Hematopoietic multipotent progenitor cell treated with erythropoietin and hydrocortisone succinate and interleukin-3 and kit ligand, for 15 days (in vitro differentiated cells): ENCODE results near the gene CAPZA1.
"Not testable (repeated sequence)": the region's sequence is repeated elsewhere in the genome, so short reads cannot be mapped to it uniquely, and the experiment has no call there.

Experiments
- DNase-seq: peaks from one replicate; pipeline ENCODE4 v3.0.0-alpha.2; 2015; ENCODE audit warnings: low spot score

Gene CAPZA1

DNA sequence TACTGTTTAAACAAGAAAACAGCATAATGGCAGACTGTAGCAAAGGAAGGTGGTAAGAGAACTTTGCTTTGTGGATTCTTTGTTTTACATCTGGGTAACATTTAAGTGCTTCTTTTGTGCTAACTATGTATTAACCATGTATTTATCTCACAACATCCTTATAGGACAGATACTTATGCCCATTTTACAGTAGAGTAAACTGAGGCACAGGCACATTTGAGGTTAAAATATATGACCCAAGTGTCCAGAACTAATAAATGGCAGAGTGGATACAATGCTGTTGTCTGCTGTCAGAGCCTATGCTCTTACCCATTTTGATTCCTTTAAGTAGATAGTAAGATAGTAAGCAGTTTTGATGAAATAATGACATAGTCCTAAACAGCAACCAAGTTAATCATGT is 7.3 kb downstream of the CAPZA1 start:
- no peak for DNase-seq

DNA sequence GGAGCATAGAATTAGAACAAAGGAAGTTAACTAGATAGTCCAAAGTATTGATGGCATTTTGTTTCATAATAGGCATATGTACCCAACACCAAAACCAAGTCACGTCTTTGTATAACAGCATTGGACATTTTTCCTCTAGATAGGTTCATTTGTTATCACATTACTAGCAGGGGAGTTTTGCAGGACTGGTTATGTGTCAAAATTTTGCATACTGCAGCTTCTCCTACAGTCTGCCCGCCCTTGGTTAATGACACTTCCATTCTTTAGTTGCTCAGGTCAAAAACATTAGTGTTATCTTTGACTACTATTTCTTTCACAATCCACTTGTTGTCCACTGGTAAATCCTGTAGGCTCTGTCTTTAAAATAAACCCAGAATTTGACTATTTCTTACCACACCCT is 8.9 kb downstream of the CAPZA1 start:
- no peak for DNase-seq

DNA sequence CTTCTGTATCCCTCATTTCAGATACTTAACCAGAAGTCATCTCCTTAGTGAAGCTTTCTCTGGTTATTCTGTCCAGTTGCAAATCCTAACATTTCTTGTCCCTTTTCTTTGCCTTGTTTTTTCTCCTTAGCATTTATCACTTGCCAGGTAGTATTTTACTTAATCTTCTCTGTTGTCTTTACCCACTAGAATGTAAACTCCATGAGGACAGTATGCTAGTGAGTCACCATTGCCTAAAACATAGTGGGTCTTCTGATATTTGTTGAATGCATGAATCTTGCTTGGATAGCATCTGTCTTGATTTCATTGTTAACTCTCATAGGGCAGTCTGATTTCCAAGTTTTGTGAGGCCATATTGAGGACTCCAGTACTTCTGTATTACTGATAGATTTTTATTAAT is 9.6 kb downstream of the CAPZA1 start:
- no peak for DNase-seq

GRCh38 chr1:112633628-112634027 is 14.0 kb downstream of the CAPZA1 start:
- DNase-seq, result no peak

- no peak for DNase-seq
Measured at GRCh38 chr1:112634367-112634766, 14.7 kb downstream of the CAPZA1 start.

- no peak for DNase-seq
Measured at GRCh38 chr1:112636056-112636455, 16.4 kb downstream of the CAPZA1 start.

GRCh38 chr1:112636597-112637253 is 17.1 kb downstream of the CAPZA1 start:
- DNase-seq, result no peak

DNA sequence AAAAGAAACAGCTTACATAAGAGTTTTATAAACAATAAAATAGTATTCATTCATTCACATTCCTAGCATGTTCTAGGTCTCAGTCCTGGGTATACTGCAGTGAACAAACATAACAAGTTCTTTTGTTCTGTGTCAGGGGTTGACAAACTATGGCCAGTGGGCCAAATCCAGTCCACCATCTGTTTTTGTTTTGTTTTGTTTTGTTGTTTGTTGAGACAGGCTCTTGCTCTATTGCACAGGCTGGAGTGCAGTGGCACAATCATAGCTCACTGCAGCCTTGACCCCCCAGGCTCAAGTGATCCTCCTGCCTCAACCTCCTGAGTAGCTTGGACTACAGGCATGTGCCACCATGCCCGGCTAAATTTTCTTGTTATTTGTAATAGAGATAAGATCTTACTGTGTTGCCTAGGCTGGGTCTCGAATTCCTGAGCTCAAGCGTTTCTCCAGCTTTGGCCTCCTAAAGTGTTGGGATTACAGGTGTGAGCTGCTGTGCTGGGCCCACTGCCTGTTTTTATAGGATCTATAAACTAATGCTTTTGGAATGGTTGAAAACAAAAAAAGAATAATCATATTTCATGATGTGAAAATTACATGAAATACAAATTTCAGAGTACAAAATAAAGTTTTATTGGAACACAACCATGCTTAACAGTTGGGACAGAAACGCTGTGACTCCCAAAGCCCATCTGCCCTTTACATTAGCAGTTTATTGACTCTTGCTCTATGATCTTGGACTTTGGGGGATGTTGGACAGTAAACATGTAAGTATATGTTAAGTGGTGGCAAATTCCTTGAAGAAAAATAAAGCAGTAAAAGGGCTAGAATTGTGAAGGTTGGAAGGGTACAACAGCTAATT is 17.9 kb downstream of the CAPZA1 start:
- no peak for DNase-seq

DNA sequence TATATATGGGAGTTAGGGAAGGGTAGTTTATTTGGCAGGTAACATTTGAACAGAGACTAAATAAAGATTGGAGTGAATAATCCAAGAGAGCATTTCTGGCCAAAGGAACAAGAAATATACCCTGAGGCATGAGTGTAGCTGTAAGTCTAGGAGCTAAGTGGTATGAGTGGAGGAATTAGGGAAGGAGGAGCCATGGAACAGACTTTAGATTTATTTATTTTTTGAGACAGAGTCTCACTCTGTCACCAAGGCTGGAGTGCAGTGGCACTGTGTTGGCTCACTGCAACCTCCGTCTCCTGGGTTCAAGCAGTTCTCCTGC is 18.4 kb downstream of the CAPZA1 start:
- no peak for DNase-seq

GRCh38 chr1:112640437-112640836 is 20.8 kb downstream of the CAPZA1 start:
- DNase-seq, result not testable (repeated sequence)

- no peak for DNase-seq
Measured at GRCh38 chr1:112643080-112643479, 23.4 kb downstream of the CAPZA1 start.

DNA sequence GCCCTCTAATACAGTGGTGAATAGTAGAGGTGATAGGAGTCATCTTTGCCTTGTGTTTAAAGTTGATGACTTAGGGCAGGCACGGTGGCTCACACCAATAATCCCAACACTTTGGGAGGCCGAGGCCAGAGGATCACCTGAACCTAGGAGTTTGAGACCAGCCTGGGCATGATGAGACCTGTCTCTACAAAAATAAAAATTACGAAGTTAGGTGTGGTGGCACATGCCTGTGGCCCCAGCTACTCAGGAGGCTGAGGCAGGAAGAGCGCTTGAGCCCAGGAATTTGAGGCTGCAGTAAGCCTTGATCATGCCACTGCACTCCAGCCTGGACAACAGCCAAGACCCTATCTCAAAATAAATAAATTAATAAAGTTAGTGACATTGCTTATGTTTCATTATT is 26.6 kb downstream of the CAPZA1 start:
- DNase-seq, result no peak

- DNase-seq, result no peak
Measured at GRCh38 chr1:112651205-112651604, 31.6 kb downstream of the CAPZA1 start.

- no peak for DNase-seq
Measured at GRCh38 chr1:112665857-112666256, 46.2 kb downstream of the CAPZA1 start.

DNA sequence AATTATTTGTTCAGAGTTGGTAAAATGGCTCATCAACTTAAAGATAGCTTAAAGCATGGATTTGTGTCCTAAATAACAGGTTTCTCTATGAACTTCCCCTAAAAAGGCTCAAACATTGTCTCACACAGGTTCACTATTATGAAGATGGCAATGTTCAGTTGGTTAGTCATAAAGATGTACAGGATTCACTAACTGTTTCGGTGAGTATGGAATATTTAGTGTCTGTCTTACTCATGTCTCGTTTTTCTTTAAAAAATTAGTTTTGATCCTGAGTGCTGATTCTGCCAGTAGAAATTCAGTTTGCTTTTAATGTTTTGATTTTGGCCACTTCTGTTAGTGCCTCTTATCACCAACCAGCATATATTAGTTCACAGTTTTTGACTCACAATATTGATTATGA is 47.3 kb downstream of the CAPZA1 start:
- no peak for DNase-seq

DNA sequence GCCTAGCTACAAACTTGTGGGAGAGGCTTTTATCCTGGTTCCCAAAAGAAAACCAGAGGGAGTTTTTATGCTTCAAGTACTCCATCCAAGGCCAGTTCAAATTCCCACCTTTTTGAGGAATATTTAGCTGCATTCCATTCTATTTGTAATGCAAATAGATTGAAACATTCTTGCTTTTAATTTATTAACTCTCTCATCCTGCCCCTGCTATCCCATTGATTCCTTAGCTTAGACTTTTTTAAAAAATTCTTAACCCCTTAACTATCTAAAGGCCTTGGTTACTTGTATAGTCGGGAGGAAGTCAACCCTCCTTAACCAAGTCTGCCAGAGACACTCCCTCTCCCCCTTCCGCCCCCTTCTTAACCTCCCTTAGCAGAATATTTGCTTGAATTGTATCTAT is 52.4 kb downstream of the CAPZA1 start:
- no peak for DNase-seq

DNA sequence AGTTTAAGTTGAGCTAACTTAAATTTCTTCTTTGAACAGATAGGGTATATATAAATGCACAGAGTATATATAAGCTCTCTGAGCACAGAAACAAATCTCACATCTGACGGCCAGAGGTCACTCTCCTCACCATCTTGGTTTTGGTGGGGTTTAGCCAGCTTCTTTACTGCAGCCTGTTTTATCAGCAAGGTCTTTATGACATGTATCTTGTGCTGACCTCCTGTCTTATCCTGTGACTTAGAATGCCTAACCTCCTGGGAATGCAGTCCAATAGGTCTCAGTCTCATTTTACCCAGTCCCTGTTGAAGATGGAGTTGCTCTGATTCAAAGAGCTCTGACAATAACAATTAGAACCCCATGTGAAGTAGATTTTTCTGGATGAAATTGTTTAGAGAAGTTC is 53.2 kb downstream of the CAPZA1 start:
- no peak for DNase-seq

DNA sequence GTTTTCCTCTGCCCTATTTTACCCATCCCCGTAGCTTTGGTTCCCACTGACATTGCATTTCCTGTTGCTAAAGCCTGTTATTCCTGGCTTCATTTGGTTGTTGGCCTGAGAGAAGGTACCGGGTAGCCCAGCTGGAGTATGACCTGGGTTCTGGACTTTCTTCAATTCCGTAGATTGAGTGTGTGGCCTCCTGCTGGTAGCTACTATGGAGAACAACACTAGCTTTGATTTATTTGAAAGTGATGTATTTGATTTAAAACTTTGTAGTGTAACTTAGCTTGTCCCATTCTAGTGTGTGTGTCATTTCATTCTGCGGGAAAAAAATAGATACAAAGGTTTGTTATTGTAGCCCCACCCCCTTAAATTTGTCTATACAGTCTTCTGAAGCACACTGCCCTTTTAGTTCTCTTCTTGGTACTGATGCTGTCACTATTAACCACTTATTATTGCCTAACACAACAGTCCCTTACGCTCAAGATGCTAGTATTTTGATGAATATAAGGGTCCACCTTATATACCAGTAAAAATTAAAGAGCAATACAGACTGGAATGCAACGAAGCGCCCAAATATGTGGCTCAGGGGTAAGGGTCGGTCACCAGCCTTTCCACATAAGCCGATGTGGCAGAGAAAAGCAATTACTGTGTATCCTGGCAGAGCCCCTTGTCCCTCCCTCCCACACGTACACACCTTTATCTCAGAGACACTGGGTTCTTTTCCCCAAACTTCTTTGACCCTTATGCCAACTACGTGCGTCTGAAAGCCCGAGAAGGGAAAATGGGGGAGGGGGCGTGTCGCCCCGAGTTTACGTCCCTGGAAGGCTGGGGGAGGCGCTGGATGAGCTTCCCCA is 54.2 kb downstream of the CAPZA1 start:
- DNase-seq, result peak; percentile 27

GRCh38 chr1:112674440-112674985 is 54.9 kb downstream of the CAPZA1 start, which contains the start of gene MOV10:
Gene MOV10, plus strand, starts transcription at chr1:112674659. Its CDS starts 254 bp downstream, at chr1:112674913.
- DNase-seq, result peak; percentile 56

DNA sequence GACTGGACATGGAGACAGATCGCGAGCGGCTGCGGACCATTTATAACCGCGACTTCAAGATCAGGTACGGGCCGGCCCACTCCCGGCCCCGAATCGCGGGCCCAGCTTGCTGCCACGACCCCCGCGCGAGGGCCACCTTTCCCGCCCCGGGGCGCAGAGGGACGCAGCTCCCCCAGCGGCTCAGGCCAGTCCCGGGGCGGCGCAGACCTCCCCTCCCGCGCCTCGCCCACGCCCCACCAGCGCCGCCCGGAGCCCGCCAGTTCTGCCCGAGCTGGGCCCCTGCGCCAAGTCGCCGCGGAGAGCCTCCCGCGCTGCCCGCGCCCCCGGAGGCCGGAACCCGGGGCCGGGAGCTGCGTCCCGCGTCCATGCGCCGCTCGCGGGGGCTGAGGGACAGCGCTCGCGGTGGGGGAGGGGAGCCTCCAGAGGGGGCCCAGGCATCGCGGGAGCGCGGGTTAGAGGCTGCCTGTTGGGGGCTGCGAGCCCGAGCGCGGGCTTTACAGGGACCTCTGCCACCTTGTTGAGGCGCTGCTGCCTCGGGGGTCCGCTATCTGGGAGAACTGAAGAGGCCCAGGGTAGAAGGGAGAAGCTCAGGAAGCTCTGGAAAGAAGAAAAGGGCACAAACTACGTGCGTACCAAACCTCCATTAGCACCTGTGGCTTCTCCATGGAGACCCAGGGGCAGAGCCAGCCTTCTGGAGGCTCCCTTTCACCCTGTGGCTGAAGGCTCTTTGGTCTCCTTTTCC is 55.5 kb downstream of the CAPZA1 start:
- DNase-seq, result no peak

GRCh38 chr1:112675728-112676381 is 56.2 kb downstream of the CAPZA1 start:
- DNase-seq, result no peak
